SK-N-MC (cell line): ENCODE results near the gene NPBWR2.

Source experiments
- EZH2 ChIP-seq: fragments of 200-600 bp; sonication (generic); IDR thresholded peaks from one replicate; pipeline ENCODE4 v1.6.1; 2017; ENCODE audit warnings: antibody characterized with exemption
- POLR2AphosphoS5 ChIP-seq: IDR thresholded peaks from 2 replicates; pipeline ENCODE4 v1.6.1; 2012; ENCODE audit warnings: mild to moderate bottlenecking, low read depth, low read length, borderline replicate concordance

DNA sequence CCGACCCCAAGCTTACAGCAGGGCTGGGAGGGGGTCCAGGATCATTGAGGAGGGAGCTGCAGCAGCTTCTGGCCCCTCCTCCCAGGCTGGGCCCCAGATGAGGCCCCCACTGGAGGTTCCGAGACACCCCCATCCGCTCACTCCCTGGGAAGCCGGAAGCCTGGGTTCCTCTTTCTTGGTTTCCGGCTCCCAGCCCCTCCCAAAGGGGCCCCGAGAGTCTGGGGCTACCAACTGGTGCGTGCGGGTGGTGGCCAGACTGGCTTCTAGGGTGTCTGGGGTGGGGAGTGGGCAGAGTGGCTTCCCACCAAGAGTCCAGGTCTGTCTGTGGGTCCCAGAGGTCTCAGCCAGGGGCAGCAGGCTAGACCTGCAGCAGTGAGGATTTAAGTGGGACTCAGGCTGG lies 30.3 kb downstream of the NPBWR2 start:
- TF ChIP-seq EZH2 (no peak), POLR2AphosphoS5 (no peak)
